Transverse colon (tissue), 4 donors: ENCODE measurements around the gene MAGEB10.

ENCODE experiments used
- CTCF ChIP-seq, 5 experiments: fragments of 200-600 bp in 3 of 5; fragments of 450-650 bp in 2 of 5; sonication (generic) in 3 of 5; IDR thresholded peaks; 1 replicate in 2 of 5; 2 replicates in 3 of 5; pipeline ENCODE4 v1.5.1; 2016 to 2017; ENCODE audit warnings: antibody characterized with exemption in 5 of 5, inconsistent platforms in 3 of 5, mild to moderate bottlenecking in 2 of 5, moderate library complexity in 1 of 5
- EP300 ChIP-seq: sonication (generic); formaldehyde crosslinking; IDR thresholded peaks from one replicate; pipeline ENCODE4 v1.6.1; 2017; ENCODE audit warnings: antibody characterized with exemption, low read depth
- POLR2A ChIP-seq: fragments of 450-650 bp; IDR thresholded peaks from one replicate; pipeline ENCODE4 v1.6.1; 2016; ENCODE audit warnings: antibody characterized with exemption, mild to moderate bottlenecking, moderate library complexity
- POLR2AphosphoS5 ChIP-seq, 3 donors: sonication (generic); formaldehyde crosslinking; IDR thresholded peaks; one replicate each; pipeline ENCODE4 v1.6.1; 2016; ENCODE audit warnings: antibody characterized with exemption in 3 of 3

GRCh38 chrX:27838185-27838584, 30.4 kb downstream of the MAGEB10 start:
- TF ChIP-seq POLR2AphosphoS5 (IDR thresholded peaks at IDR 0.05) (no peak), CTCF (IDR thresholded peaks at IDR 0.05) (no peak), POLR2A (no peak), EP300 (no peak)
